ENCODE measurements around the gene KIAA1549.

- TF ChIP-seq CTCF (IDR thresholded peaks at IDR 0.05) (no peak), POLR2A (IDR thresholded peaks at IDR 0.05) (no peak)
These were observed 23.3 kb upstream of the KIAA1549 start for GRCh38 chr7:139004321-139005090.

All from testis (tissue), 2 donors.